Gastroesophageal sphincter (tissue), 3 donors: ENCODE results near the gene TRERF1.

ENCODE experiments used
- CTCF ChIP-seq, 4 experiments: fragments of 200-600 bp in 2 of 4; fragments of 450-650 bp in 2 of 4; sonication (generic) in 1 of 4; IDR thresholded peaks; one replicate each; pipeline ENCODE4 v1.5.1; 2017 to 2019; ENCODE audit warnings: antibody characterized with exemption in 4 of 4, mild to moderate bottlenecking in 2 of 4, moderate library complexity in 2 of 4
- POLR2AphosphoS5 ChIP-seq: sonication (generic); formaldehyde crosslinking; IDR thresholded peaks from one replicate; pipeline ENCODE4 v1.6.1; 2017; ENCODE audit warnings: antibody characterized with exemption

- TF ChIP-seq CTCF (IDR thresholded peaks at IDR 0.05) (no peak), POLR2AphosphoS5 (no peak)
Observed at GRCh38 chr6:42225419-42225818, 226.3 kb downstream of the TRERF1 start.
